Measurements from ENCODE around the gene VAC14.
A peak's percentile ranks its signal among the peaks of the same experiment; 100 is the strongest.

The VAC14 gene

DNA sequence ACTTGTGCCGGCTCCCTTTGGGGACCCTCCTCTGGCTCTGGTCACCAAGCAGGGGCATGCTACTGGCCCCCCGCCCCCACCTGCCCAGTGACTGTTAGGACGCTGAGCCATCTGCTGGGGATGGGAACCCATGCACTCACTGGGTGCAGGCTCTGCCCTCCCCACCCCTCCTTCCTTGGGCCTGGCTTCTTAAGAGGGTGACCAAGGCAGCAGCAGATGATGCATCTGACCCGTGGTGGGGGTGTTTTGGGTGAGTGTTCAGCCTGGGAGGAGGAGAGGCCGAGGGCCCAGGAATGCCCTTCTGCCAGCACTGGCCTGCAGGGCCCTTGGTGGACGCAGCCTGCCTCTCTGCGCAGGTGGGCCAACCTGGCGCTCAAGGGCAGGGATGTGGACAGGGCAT lies 95.9 kb downstream of the VAC14 start:
- DNase-seq (ENCODE audit: low spot score) = peak; percentile 29

GRCh38 chr16:70704586-70704985 lies 96.4 kb downstream of the VAC14 start:
- DNase-seq (ENCODE audit: low spot score) = no peak

- no peak for DNase-seq (ENCODE audit: low spot score)
Observed at GRCh38 chr16:70703835-70704381, 97.0 kb downstream of the VAC14 start.

GRCh38 chr16:70703041-70703834 lies 97.7 kb downstream of the VAC14 start:
- DNase-seq (ENCODE audit: low spot score) = peak; percentile 87

GRCh38 chr16:70702624-70703023 lies 98.3 kb downstream of the VAC14 start:
- no peak for DNase-seq (ENCODE audit: low spot score)

DNA sequence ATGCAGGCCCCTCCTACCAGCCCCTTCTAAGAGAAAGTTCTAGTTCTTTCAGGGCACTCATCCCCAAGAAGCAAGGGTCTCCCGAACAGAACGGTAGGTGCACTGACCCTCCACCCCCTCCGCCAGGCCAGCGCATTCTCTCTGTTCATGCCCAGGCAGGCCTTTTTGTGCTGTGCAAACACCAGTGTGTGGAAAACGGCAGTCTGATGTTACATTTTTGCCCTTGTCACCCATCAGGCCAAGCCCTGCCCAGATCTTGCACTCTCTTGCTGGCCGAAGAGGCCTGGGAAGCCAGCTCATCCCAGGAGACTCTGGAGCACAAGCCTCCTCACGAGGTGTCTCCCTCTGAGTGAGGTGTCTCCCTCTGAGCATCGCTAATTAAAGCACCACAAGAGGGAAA lies 99.0 kb downstream of the VAC14 start:
- no peak for DNase-seq (ENCODE audit: low spot score)

DNA sequence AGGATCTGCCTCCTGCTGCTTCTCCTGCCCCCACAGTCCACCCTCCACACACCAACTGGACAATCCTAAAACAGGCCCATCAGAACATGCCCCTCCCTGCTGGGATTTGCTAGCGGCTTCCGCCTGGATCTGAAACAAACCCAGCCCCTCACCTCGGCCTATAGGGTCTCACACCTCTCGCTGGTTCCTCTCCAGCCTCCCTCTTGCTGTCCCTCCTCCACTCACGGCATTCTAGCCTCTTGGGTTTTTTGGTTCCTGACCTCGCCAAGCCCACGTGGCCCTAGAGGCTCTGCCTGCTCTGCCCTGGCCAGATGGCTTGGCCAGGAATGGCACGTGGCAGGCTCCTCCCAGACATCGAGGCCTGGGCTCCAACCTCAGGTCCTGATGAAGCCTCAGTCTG lies 99.4 kb downstream of the VAC14 start:
- DNase-seq (ENCODE audit: low spot score) = no peak

- no peak for DNase-seq (ENCODE audit: low spot score)
Observed at GRCh38 chr16:70701036-70701435, 99.9 kb downstream of the VAC14 start.

DNA sequence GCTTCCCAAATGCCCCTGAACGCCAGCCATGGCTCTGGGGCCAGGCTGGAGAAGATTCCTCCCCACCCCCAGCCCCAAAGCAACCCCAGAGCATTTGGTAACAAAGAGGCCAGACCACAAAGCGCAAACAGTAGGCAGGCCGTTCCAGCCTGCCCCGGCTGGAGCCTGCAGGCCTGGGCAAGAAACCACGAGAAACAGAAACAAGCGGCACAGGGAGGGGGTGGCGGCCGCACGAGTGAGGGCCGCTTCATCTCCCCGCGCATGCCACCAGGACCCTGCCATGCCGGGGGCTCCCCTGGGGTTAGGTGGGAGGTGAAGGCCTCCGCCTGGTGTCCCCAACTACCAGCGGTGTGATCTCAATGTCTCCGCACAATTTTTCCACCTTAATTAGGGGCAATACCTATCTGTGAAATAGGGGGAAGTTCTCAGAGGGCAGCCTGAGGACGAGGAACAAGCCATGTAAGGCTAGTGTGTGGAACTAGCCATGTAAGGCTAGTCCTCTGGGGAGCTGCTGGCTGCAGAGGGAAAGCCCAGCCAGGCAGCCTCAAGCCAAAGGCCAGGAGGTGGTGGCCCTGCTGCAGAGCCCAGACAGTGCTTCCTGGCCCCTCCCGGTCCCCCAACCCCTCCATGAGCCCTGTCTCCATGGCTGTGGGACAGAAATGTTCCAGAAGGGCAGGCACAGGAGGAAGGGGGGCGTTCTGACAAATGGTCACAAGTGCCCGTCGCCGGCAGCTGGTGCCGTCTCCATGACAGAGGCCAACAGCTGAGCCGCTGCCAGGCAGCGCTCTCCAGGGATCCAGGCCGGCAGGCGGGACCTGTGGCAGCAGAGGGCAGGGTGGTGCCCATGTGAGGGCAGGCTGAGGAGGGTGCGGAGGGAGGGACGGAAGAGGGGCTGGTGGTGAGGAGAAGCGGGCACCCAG lies 100.6 kb downstream of the VAC14 start:
- no peak for DNase-seq (ENCODE audit: low spot score)

GRCh38 chr16:70699696-70700095 lies 101.3 kb downstream of the VAC14 start:
- DNase-seq (ENCODE audit: low spot score) = no peak

DNA sequence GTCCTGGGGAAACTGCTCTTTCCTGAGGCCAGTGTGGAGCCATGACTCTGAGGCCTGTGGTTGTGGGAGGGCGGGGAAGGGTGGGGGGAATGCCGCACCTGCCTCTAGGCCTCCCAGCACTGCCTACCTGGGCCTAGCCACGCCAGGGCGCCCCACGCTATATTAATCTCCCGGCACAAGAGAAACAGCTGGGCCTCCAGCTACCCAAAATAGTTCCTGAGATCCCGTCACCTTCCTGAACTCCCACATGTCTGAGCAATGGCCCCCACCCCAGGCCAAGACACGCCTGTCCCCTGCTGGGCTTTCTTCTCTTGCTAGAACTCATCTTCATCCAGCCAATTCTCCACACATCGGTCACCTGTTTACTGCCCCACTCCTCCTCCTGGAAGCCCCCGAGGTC lies 102.1 kb downstream of the VAC14 start:
- no peak for DNase-seq (ENCODE audit: low spot score)

GRCh38 chr16:70697594-70698170 lies 103.3 kb downstream of the VAC14 start:
- no peak for DNase-seq (ENCODE audit: low spot score)

DNA sequence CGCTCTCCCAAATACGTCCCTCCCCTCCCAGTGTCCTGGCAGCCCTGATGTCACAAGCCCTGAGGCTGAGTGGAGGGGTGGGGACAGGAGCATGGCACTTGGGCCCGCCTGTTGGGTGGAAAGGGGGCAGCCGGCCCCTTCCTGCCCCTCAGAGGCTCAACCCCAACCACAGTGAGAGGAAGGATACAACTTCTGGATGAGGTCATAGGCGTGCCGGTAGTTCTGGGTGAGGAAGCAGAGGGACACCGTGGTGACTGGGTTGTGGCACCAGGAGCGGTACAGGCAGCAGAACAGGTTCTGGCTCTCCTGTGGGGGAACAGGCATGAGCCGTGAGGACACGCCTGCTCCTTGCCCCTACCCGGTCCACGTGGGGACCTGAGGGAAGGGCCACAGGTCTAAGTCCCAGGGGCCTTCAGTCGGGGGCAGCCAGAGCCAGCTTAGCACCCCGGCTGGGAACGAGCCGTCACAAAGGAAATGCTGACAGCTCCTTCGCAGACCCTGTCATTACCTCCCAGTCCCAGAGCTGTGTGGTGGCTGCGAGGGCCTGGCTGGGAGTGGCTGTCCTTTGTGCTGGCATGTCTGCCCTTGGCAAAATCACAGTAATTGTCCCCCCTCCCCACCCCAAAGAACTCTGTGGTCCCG lies 103.9 kb downstream of the VAC14 start:
- no peak for DNase-seq (ENCODE audit: low spot score)

- DNase-seq (ENCODE audit: low spot score) = no peak
Observed at GRCh38 chr16:70696355-70696754, 104.6 kb downstream of the VAC14 start.

DNA sequence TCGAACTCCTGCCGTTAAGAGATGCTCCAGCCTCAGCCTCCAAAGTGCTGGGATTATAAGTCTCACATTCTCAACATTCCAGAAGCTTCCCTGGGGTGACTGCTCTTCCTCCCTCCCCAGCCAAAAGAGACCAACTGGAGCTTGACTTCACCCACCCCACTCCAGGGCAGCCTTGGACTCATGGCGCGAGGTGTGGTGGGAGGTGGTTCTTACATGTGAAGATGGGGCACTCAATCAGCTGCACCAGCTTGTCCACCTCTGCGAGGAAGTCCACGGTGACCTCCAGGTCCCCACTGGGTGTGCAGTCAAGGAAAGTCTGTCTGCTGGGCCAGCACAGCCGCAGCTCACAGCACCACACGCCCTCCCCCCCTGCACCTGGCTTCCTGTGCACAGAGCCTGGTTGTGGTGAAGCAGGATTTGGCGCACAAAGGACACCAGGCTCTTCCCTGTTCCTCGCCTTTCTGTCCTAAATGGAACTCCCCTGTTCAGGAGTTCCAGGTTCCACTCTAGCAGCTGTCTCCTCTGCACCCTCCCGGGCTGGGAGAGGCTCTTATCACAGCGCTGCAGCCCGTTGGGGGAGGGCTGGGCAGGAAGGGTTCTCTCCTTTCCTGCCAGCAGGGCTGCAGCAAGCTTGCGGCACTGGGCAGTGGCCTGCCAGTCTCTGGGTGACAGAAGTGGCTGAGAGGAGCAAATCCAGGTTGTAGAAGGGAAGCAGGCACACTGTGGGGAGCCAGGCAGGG lies 105.5 kb downstream of the VAC14 start:
- no peak for DNase-seq (ENCODE audit: low spot score)

DNA sequence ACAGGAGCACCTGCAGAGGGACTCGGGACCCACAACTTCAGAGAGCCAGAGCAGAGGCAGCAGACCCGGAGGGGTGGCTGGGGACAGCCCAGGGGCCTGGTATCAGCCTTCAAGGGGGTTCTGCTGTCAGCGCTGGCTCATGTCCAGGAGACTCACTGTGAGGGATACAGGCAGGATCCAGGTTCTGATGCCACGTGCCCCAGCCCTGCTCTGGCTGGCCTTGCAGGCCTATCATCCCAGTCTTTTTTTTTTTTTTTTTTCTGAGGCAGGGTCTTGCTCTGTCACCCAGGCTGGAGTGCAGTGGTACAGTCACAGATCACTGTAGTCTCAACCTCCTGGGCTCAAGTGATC lies 106.1 kb downstream of the VAC14 start:
- DNase-seq (ENCODE audit: low spot score) = no peak

- DNase-seq (ENCODE audit: low spot score) = peak; percentile 88
Observed at GRCh38 chr16:70694088-70694867, 106.7 kb downstream of the VAC14 start.

DNA sequence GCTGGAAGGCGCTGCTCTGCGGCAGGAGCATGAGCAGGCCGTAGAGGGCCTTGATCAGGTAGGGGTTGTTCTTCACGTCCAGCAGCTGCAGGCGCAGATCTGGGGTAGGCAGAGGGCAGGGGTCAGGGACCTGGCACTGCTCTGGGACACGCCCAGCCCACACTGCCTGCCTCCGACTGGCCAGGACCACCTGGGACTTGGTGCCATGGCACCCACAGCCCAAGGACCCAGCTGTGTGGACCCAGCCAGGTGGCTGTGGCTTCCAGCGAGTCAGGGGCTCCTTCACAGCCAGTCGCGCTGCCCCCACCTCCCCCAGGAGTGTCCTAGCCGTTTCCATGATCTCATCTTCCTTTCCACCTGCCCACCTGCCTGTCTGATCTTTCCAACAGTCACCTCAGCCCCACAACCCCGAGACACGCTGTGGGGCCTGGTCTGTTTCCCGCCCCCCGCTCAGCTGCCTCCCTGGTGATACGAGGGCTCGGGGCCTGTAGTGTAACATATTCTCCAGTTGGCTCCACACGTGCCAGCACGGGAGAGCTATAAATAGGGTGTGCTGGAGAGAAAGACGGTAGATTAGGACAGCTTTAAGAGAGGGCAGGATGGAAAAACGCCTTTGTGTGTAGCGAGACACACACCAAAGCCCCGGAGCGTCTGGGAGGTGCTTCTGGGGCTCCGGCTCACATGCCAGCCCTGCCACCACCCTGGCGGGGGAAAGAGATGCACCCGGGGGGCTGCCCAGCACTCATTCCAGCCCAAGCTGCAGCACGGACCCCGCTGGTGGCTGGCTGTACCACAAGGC lies 107.9 kb downstream of the VAC14 start:
- no peak for DNase-seq (ENCODE audit: low spot score)

- DNase-seq (ENCODE audit: low spot score) = no peak
Observed at GRCh38 chr16:70692130-70692872, 108.7 kb downstream of the VAC14 start.
